ENCODE measurements around the gene A4GNT.
"Not testable (repeated sequence)": the region's sequence is repeated elsewhere in the genome, so short reads cannot be mapped to it uniquely, and the experiment has no call there.

Gene A4GNT

DNA sequence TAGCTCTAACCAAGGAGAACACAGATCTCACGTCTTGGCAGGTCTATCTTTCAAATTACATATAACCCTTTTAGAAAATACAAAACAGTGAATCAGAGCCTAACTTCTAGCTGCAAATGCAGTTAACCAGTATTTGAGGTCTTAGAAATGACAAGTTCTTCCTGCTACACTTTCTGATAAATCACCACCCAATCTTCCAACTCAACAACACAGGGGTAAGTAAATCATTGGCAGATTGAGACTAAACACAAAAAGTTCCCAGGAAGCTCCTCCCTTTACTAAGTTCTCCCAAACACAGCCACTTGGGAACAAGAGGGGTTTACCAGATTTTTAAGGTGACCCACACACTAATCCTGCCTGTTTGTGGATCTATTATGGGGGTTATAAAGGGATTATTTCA is at the start of gene A4GNT:
A4GNT (minus strand) TSS at position 152 of the 400 bp plus-strand sequence. CDS start 1,134 bp downstream, outside the sequence.
- no peak for DNase-seq (ENCODE audit: low spot score)

DNA sequence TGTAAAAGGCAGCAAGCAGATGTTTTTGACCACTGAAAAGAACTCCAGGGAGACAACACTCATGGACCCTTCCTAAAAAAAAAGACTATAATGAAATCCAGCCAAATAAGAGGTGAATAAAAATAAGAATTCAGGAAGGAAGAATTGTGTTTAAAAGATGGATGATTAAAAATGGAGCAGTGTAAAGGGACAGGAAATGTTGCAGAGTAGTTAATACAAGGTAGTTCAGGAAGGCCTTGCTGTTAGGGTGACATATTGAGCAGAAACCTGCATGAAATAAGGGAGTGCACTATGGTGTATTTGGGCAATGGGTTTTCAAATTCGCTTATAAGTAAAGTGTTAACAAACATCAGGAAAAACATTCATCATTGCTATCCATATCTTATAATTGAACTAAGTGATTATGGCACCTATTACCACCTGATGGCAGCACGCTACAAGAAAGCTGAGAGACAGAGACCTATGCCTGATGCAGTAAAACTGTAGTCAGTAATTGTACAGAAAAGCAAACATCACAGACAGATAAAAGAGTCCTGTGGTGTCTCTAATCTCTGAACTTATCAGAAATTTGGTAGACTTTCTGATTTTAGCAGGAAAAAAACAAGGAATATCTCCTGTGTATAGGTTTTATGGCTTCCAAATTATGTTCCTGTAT is 48.3 kb upstream of the A4GNT start:
- peak; percentile 27 for DNase-seq (ENCODE audit: low spot score)

DNA sequence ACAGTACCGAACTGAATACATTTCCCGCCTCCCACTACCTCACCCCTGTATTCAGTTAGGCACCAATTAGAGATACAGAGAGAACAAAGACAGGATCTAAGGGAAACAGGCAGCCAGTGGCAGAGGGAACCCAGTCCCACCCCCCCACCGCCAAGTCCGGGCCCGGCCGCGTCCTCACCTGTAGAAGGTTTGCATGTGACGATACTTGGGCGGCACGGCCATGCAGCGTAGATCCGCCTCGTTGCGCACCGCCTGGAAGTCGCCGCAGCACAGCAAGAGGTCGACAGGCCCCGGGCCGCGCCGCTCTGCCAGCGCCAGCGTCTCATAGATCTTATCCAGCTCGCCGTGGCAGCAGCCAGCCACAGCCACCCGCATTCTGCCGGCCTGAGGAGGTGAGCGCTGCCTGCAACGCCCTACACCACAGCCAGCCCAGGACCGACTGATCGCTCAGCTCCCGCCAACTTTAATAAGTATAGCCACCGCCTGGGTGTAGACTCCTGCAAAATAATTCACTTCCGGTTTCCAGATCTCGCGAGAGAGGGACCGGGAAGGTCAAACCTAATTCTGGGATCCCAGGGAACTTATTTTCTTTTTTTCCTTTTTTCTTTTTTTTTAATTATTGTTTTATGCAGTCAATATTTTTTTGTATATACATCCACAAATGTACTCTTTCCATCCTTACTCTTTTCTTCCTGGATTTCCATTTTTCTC is 42.4 kb upstream of the A4GNT start, which contains the start of gene DBR1:
DBR1 (minus strand) TSS at position 501 of the 711 bp plus-strand sequence; CDS start at position 375, 126 bp downstream.
- DNase-seq (ENCODE audit: low spot score): peak; percentile 74

DNA sequence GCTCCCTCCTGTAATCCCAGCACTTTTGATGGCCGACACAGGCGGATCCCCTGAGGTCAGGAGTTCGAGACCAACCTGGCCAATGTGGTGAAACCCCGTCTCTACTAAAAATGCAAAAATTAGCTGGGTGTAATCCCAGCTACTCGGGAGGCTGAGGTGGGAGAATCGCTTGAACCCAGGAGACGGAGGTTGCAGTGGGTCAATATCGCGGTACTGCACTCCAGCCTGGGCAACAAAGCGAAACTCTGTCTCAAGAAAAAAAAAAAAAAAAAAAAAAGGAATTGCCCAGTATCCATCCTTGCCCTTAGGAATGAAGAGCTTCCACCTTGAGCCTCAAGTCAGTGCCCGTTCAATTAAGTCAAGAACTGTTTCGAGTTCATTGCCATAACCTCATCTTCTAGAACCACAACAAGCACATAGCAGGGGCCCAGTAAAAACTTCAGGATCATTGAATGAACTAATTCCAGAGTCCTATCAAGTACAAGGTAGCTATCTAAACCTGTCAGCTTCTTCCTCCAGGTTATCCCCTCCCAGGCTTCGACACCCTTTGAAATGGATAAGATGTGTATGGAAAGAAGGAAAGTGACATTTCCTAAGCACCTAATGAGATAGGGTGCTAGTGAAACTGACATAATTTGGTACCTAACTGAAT is 41.7 kb upstream of the A4GNT start:
- no peak for DNase-seq (ENCODE audit: low spot score)

DNA sequence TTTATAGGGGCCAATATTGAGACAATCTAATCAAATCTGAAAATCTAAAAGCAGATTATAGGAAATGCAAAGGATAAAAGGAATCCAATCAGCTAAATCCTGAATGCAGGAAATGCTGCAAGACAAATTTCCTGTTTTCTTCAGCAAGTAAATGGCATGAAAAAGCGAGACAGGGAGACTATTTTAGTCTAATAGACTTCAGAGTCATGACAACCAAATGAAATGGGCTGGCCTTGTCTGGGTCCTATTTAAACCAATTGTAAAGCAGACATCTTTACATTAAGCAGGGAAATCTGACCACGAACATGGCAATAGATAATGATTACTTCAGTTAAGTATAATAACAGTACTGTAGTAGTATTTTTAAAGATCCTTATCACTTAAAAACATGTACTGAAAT is 40.4 kb upstream of the A4GNT start:
- DNase-seq (ENCODE audit: low spot score): no peak

DNA sequence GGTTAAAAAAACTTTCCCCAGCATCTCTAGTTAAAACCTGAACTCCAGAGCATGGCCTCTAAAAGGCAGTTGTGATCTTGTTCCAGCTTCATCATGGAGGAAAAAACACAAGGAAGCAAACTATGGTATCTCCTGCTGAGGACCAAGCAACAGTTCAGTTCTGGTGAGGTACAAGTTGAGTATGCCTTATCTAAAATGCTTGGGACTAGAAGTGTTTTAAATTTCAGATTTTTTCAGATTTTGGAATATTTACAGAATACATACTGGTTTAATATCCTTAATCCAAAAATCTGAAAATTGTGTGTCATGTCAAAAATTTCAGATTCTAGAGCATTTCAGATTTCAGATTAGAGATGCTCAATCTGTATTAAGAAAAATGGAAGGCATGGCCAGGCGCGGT is 32.9 kb upstream of the A4GNT start:
- DNase-seq (ENCODE audit: low spot score): no peak

DNA sequence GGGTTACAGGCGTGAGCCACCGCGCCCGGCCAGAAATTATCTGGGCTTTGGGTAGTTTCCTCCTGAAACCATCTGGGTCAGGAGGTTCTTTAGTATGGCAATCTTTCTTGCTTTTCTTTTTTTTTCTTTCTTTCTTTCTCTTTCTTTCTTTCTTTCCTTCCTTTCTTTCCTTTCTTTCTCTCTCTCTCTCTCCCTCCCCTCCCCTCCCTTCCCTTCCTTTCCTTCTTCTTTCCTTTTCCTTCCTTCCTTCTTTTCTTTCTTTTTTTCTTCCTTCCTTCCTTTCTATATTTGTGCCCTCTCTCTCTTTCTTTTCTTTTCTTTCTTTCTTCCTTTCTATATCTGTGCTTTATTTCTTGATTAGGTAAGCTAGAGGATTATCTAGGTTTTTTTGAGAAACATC is 25.6 kb upstream of the A4GNT start:
- no peak for DNase-seq (ENCODE audit: low spot score)

DNA sequence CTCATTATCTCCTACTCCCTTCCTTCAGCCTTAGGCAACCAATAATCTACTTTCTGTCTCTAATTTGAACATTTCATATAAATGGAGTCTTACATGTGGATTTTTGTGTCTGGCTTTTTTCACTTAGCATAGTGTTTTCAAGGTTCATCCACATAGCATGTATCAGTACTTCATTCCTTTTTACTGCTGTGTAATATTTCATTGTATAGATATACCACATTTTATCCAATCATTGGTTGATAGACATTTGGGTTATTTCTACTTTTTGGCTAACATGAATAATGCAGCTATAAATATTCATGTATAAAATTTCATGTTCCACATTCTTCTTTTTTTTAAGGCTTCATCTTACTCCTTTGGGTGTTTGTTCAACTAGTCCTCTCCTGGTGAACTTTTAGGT is 22.3 kb upstream of the A4GNT start:
- no peak for DNase-seq (ENCODE audit: low spot score)

DNA sequence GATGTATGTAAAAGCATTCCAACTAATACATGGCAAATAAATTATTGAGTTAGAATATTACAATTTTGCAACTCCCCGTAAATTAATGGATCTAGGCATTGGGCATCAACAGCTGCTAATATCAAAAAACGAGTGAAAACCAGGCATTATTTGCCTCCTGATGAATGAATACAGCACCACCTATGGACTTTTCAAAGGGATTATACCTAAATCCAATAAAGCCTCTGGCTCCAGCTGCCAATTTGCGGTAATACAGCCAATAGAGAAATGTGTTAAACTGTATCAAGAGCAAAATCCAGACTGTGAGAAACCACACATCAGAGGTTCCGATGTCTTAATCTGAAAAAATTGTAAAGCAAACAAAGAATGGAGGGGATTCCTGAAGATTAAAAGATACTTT is 16.3 kb upstream of the A4GNT start:
- DNase-seq (ENCODE audit: low spot score): no peak

DNA sequence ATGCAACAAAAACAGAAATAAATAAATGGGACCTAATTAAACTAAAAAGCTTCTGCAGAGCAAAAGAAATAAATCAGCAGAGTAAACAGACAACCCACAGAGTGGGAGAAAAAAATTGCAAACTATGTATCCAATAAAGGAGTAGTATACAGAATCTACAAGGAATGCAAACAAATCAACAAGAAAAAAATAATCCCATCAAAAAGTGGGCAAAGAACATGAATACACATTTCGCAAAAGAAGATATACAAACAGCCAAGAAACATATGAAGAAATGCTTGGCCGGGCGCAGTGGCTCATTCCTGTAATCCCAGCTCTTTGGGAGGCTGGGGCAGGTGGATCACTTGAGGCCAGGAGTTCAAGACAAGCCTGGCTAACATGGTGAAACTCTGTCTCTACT is 10.0 kb upstream of the A4GNT start:
- DNase-seq (ENCODE audit: low spot score): not testable (repeated sequence)

DNA sequence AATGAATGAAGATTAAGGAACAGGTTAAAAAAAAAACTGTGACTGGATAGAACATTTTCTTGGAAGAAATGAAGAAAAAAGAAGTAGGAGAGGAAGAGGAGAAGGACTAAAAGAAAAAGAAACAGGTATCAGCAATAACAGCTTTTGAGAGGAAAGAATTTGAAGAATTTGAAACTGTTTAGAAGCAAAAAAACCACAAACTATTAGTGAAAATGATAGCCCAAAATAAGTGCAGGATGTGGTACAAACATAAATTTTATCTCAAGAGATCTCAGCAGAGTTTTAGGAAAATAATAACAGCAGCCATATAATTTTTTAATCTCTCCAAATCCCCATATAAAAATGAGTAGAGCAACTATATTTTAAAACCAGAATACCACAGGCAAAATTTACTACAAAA is 8.8 kb upstream of the A4GNT start:
- DNase-seq (ENCODE audit: low spot score): no peak

DNA sequence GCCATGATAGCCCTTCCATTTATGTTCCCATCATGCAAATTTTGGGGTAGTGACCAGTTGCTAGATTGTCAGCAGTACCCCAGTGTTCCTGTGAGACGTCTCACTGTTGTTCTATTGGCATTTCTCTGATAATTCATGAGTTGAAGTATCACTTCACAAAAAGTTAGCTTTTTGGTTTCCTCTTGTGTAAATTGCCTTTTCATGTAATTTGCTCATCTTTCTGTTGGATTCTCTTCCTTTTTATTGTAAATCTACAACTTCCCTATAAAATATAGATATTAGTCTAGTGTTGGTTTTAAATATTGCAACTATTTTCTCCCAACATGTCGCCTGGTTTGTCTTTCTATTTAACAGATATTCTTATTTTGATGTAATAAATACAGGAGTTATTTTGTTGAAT is 7.5 kb upstream of the A4GNT start:
- no peak for DNase-seq (ENCODE audit: low spot score)

DNA sequence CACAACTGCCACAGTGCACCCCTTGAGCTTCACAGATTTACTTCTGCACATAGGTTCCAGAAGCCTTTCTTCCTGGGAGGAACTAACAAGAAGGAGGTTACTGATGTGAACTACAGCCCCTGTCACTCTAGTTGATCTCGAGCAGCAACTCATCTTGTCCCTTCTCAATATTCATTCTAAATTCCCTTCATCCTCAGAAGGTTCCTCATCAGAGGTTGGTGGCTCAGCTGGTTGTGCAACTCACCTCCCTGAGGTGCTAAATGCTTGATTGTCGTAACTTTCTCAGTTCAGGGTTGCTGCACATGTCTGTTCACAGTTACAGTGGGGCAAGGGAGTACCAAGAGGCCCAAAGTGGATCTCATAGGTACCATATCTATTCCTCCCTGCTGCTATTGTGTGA is 5.7 kb upstream of the A4GNT start:
- no peak for DNase-seq (ENCODE audit: low spot score)

DNA sequence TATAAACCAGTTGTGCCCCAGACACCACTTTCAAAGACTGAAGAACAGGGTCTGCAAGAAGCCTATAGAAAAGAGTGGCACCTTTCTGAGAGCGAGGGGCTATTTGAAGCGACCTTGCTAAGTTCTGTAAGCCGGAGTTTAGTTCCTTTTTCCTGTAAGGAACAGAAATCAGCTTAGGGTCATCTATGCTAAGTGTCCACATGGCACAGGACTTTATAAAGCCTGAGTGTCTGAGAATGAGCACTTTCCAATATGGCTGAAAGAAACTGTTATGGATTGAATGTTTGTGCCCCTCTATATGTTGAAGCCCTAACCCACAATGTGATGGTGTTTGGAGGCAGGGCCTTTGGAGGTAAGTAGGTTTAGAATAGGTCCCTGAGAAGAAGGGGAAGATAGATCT is 4.0 kb upstream of the A4GNT start:
- DNase-seq (ENCODE audit: low spot score): no peak

DNA sequence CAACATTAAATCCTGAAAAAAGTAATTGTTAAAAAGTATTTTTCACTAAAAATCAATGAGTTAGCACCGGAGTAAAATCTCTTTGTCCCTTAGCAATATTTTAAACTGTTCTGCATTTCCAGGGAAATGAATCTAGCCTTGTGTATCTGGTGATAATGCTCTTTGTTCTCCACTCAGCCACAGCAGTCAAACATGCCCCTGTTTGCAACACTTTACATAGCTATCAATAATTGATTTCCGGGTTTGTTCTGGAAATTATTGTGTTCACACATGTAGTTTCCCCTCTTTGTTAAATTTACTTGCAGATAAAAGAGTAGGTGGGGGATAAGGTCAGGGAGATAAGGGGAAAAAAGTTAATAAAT is 3.6 kb upstream of the A4GNT start:
- no peak for DNase-seq (ENCODE audit: low spot score)

DNA sequence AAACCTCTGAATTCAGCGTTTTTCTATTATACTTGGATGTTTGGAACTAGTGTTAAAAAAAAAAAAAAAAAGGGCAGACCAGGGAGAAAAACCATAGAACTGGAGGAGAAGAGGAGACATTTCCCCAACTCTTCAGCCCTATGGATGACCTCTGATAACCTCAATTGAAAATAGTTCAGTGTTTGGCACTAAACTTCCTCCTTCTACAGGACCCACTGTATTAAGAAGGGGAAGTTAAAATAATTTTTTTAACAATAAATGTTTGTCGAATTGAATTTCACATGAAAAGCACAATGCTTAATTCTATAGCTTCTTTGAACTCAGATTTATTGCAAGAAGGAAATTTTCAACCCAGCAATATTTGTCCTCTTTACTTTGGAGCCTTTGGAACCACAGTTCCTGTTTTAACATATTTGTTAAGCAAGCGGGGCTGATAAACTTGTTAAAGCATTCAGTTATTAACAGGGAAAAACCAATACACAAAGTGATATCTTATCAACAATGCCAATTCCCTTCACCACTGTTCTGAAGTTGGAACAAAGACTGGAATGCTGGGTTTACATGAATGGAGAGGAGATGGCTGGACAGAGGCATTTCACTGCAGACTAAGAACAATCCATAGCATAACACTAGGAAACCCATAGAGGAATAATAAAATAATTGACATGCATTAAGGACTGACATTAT is 3.1 kb upstream of the A4GNT start:
- no peak for DNase-seq (ENCODE audit: low spot score)

DNA sequence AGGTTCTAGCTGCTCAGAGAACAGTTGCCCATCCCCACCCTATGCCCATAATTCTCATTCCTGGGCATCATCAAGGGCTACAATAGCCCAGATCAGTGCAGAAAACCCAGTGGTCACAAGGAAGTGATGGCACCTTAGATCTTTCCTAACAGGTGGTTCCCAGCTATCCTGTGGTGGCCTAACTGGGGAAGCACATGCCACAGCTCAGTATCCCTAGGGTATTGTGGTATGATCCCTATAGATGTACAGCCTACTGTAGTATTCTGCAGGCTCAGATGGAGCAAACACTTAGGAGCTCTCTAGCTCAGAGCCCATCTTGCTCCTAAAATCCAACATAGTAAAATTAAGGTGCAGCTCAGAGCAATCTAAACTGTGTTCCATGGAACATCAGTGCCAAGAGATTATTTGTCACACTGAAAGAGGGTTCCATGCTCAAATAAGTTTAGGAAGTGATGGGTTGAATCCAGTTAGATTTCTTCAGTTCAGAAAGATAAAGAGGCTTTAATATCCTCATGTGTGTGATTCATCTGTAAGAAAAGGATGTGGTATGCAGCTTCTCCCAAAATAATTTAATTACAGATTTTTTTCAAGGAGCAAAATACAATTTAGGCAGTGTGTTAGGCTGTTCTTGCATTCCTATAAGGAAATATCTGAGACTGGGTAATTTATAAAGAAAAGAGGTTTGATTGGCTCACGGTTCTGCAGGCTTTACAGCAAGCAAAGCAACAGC is 4.4 kb downstream of the A4GNT start:
- DNase-seq (ENCODE audit: low spot score): no peak

DNA sequence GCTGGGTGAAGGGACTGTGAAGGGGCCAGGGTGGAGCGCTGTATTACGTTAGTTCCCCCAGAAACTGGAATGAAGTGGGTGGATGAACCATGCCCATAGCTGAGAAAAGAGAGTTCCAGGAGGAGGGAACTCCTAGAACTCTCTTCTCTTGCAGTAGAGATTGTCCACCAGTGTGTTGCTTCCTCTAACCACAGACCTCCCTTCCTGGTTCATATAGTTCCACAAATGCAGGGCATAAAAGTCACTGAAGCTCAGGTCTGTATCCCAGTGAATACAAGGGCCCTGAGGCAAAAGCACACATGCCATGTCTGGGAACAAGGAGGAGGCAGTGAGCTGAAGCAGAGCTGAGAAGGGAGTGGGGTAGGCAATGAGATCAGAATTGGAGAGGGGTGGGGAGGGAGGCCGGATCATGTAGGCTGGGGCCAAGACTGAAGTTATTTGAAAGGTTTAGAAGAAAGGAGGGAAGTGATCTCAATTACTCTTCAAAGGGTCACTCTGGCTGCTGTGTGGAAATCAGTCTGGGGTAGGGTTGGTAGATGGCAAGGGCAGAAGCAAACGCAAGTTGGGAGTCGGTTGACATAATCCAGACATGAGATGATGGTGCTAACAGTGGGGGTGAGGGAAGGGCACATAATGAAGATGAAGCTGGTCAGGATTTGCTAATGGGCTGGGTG is 6.5 kb downstream of the A4GNT start:
- DNase-seq (ENCODE audit: low spot score): no peak

DNA sequence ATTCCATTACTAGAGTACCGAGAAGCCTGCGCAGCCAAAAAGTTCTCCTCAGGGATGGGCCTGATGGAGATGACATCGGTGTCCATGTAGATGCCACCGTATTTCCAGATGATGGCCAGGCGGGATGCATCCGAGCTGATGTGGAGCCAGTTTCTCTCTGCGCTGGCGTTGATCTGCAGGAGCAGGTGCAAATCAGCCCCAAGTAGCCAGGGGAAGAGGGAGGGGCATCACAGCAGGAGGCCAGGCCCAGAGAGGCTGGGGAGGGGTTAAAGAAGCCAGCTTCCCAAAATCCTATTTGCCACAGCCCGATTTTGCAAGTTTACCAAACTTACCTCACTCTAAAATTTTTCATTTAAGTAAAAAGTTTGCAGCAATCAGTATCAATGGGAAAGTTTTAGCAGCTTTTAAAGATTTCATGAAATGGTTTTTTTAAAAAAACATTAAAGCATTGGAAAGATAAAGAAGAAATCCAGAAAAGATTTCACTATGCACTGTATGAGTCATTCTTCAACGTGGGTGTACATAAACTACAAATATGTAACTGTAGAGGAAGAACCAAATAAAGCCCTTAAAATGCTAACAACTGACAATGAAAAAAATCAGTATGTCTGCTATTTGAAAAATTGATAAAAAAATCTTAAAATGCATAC is 7.4 kb downstream of the A4GNT start:
- DNase-seq (ENCODE audit: low spot score): peak; percentile 42

DNA sequence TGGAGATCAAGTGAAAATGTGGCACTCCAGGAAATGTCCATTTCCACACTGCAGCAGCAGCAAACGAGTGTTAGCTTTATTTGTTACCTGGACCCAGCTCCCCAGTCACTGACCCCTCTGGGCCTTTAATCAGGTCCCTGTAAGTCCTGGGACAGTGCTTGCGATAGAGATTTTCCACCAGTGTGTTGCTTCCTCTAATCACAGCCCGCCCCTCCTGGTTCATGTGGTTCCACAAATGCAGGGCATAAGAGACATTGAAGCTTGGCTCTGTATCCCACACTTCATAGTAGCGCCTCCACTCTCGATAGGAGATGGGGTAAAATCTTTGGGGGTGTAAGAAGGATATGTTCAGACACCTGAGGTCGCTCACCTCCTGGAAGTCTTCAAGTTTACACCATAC is 8.0 kb downstream of the A4GNT start:
- no peak for DNase-seq (ENCODE audit: low spot score)

DNA sequence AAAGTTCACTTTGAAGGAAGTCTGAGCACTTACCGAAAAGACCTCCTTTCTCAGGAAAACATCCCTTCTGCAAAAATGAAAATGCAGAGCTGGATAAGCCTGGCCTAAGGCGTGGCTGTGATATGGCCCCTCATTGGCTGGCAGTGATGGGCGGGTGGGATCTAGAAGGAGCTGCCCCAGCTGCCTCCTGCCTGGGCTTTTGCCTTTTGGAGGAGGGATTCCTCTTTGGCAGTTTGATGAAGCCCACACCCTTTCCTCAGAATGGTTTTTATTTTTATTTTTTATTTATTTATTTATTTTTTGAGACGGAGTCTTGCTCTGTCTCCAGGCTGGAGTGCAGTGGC is 12.8 kb downstream of the A4GNT start:
- no peak for DNase-seq (ENCODE audit: low spot score)

Measured in hepatic stellate cell (primary cell).